DND-41 (cell line): ENCODE measurements around the gene CCDC116.
A peak's percentile ranks its signal among the peaks of the same experiment; 100 is the strongest.

ENCODE experiments used
- EZH2 ChIP-seq: IDR thresholded peaks from 3 replicates; pipeline ENCODE4 v1.6.1; 2012; ENCODE audit warnings: borderline replicate concordance, low read depth, mild to moderate bottlenecking, moderate library complexity, low read length, inconsistent platforms; ENCODE audit not compliant: severe bottlenecking
- TF ChIP-seq, protein P1 (sequence below): IDR thresholded peaks from 2 replicates; pipeline ENCODE4 v1.5.1; 2012; ENCODE audit warnings: borderline replicate concordance, low read length, moderate library complexity, mild to moderate bottlenecking; ENCODE audit not compliant: poor library complexity, severe bottlenecking; ENCODE audit errors: extremely low read depth

DNA sequence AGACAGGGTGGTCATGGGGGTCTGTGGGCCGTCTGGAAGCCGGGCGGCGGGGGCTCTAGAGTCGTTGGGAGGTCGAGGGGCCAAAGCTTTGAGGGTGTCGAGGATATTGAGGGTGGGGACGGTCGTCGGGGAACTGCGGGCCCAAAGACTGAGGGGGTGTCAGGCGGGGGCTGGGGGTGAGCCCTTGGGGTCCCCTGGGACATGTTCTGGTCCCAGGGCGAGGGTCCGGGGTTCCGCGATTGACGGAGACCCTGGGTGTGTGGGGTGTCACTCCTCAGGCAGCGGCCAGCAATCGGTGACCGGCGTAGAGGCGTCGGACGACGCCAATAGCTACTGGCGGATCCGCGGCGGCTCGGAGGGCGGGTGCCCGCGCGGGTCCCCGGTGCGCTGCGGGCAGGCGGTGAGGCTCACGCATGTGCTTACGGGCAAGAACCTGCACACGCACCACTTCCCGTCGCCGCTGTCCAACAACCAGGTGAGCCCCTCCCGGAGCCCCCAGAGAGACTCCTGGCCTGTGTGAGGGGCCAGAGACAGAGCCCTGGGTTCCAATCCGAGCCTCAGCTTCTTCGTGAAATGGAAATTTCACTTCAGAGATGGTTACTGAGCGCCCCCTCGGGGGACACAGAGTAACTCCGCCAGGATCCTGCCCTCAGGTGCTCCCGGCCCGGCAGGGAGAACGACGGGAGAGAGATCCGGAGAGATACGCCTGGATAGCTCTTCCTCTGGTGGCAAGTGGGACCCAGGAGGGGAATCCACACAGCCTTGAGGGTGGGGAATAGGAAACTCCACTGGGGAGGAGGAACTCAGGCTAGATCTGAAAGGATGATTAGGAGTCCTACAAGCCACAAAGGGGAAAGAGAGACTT, 10.3 kb downstream of the CCDC116 start:
- TF ChIP-seq, protein P1, sequence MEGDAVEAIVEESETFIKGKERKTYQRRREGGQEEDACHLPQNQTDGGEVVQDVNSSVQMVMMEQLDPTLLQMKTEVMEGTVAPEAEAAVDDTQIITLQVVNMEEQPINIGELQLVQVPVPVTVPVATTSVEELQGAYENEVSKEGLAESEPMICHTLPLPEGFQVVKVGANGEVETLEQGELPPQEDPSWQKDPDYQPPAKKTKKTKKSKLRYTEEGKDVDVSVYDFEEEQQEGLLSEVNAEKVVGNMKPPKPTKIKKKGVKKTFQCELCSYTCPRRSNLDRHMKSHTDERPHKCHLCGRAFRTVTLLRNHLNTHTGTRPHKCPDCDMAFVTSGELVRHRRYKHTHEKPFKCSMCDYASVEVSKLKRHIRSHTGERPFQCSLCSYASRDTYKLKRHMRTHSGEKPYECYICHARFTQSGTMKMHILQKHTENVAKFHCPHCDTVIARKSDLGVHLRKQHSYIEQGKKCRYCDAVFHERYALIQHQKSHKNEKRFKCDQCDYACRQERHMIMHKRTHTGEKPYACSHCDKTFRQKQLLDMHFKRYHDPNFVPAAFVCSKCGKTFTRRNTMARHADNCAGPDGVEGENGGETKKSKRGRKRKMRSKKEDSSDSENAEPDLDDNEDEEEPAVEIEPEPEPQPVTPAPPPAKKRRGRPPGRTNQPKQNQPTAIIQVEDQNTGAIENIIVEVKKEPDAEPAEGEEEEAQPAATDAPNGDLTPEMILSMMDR, result peak; percentile 84
- no peak for TF ChIP-seq EZH2
